Measurements from ENCODE around the gene OXER1. TPM values are rescaled to one million over a fixed set of nuclear protein-coding genes. Genes with fewer than 3 reads are reported as not detected.
"Not testable (repeated sequence)": the region's sequence is repeated elsewhere in the genome, so short reads cannot be mapped to it uniquely, and the experiment has no call there.

Gene OXER1
- total RNA-seq, 1 donor: 0.63 TPM

GRCh38 chr2:42754021-42754775, 9.7 kb downstream of the OXER1 start:
- peaks cover 62% of the 10 kb centered on the region for H3K4me1 ChIP-seq (ENCODE audit: insufficient read depth, low read length)
- H3K9me3 ChIP-seq (ENCODE audit: low read depth, low read length): no peaks in the 10 kb centered on the region
- H3K4me3 ChIP-seq (ENCODE audit: low read length): no peak overlapping the region
- no peaks in the 10 kb centered on the region for H3K27me3 ChIP-seq (ENCODE audit: insufficient read depth, low read length)

GRCh38 chr2:42752816-42753813, 10.8 kb downstream of the OXER1 start:
- H3K4me1 ChIP-seq (ENCODE audit: insufficient read depth, low read length): peaks cover 62% of the 10 kb centered on the region

GRCh38 chr2:42752314-42752713, 11.6 kb downstream of the OXER1 start:
- no peaks in the 10 kb centered on the region for H3K27me3 ChIP-seq (ENCODE audit: insufficient read depth, low read length)
- no peaks in the 10 kb centered on the region for H3K9me3 ChIP-seq (ENCODE audit: low read depth, low read length)
- H3K4me1 ChIP-seq (ENCODE audit: insufficient read depth, low read length): peaks cover 62% of the 10 kb centered on the region
- no peak overlapping the region for H3K4me3 ChIP-seq (ENCODE audit: low read length)

More at GRCh38 chr2:42752816-42753813, 10.8 kb downstream of the OXER1 start:
- Histone ChIP-seq H3K9me3 (ENCODE audit: low read depth, low read length) (no peaks in the 10 kb centered on the region), H3K27me3 (ENCODE audit: insufficient read depth, low read length) (no peaks in the 10 kb centered on the region), H3K4me3 (ENCODE audit: low read length) (no peak overlapping the region)

GRCh38 chr2:42748840-42749239, 15.1 kb downstream of the OXER1 start:
- H3K4me3 ChIP-seq (ENCODE audit: low read length): no peak overlapping the region
- H3K4me1 ChIP-seq (ENCODE audit: insufficient read depth, low read length): peaks cover 36% of the 10 kb centered on the region
- H3K9me3 ChIP-seq (ENCODE audit: low read depth, low read length): no peaks in the 10 kb centered on the region
- no peaks in the 10 kb centered on the region for H3K27me3 ChIP-seq (ENCODE audit: insufficient read depth, low read length)

- Histone ChIP-seq H3K4me1 (ENCODE audit: insufficient read depth, low read length) (peaks cover 22% of the 10 kb centered on the region), H3K9me3 (ENCODE audit: low read depth, low read length) (no peaks in the 10 kb centered on the region), H3K27me3 (ENCODE audit: insufficient read depth, low read length) (no peaks in the 10 kb centered on the region), H3K4me3 (ENCODE audit: low read length) (no peak overlapping the region)
Measured at GRCh38 chr2:42747422-42747821, 16.5 kb downstream of the OXER1 start.

GRCh38 chr2:42744545-42745082, 19.3 kb downstream of the OXER1 start:
- no peaks in the 10 kb centered on the region for H3K27me3 ChIP-seq (ENCODE audit: insufficient read depth, low read length)
- H3K4me3 ChIP-seq (ENCODE audit: low read length): no peak overlapping the region
- H3K9me3 ChIP-seq (ENCODE audit: low read depth, low read length): no peaks in the 10 kb centered on the region
- no peaks in the 10 kb centered on the region for H3K4me1 ChIP-seq (ENCODE audit: insufficient read depth, low read length)

GRCh38 chr2:42743659-42743990, 20.3 kb downstream of the OXER1 start:
- H3K4me1 ChIP-seq (ENCODE audit: insufficient read depth, low read length): no peaks in the 10 kb centered on the region
- H3K4me3 ChIP-seq (ENCODE audit: low read length): no peak overlapping the region

GRCh38 chr2:42742740-42743658, 20.9 kb downstream of the OXER1 start:
- Histone ChIP-seq H3K9me3 (ENCODE audit: low read depth, low read length) (no peaks in the 10 kb centered on the region), H3K27me3 (ENCODE audit: insufficient read depth, low read length) (no peaks in the 10 kb centered on the region), H3K4me3 (ENCODE audit: low read length) (no peak overlapping the region), H3K4me1 (ENCODE audit: insufficient read depth, low read length) (no peaks in the 10 kb centered on the region)

More at GRCh38 chr2:42743659-42743990, 20.3 kb downstream of the OXER1 start:
- no peaks in the 10 kb centered on the region for H3K27me3 ChIP-seq (ENCODE audit: insufficient read depth, low read length)
- no peaks in the 10 kb centered on the region for H3K9me3 ChIP-seq (ENCODE audit: low read depth, low read length)

- H3K27me3 ChIP-seq (ENCODE audit: insufficient read depth, low read length): no peaks in the 10 kb centered on the region
- H3K9me3 ChIP-seq (ENCODE audit: low read depth, low read length): peaks cover under 1% of the 10 kb centered on the region
- no peak overlapping the region for H3K4me3 ChIP-seq (ENCODE audit: low read length)
- H3K4me1 ChIP-seq (ENCODE audit: insufficient read depth, low read length): no peaks in the 10 kb centered on the region
Measured at GRCh38 chr2:42741140-42741539, 22.8 kb downstream of the OXER1 start.

- no peaks in the 10 kb centered on the region for H3K4me1 ChIP-seq (ENCODE audit: insufficient read depth, low read length)
- H3K27me3 ChIP-seq (ENCODE audit: insufficient read depth, low read length): no peaks in the 10 kb centered on the region
- H3K4me3 ChIP-seq (ENCODE audit: low read length): no peak overlapping the region
- peaks cover 20% of the 10 kb centered on the region for H3K9me3 ChIP-seq (ENCODE audit: low read depth, low read length)
Measured at GRCh38 chr2:42736598-42737322, 27.2 kb downstream of the OXER1 start.

GRCh38 chr2:42733852-42734251, 30.1 kb downstream of the OXER1 start:
- Histone ChIP-seq H3K4me1 (ENCODE audit: insufficient read depth, low read length) (no peaks in the 10 kb centered on the region), H3K4me3 (ENCODE audit: low read length) (no peak overlapping the region), H3K9me3 (ENCODE audit: low read depth, low read length) (peaks cover 27% of the 10 kb centered on the region), H3K27me3 (ENCODE audit: insufficient read depth, low read length) (no peaks in the 10 kb centered on the region)

GRCh38 chr2:42731316-42731715, 32.6 kb downstream of the OXER1 start:
- not testable (repeated sequence) for H3K27me3 ChIP-seq (ENCODE audit: insufficient read depth, low read length); H3K4me3 ChIP-seq (ENCODE audit: low read length); H3K4me1 ChIP-seq (ENCODE audit: insufficient read depth, low read length)
- peaks cover 27% of the 10 kb centered on the region for H3K9me3 ChIP-seq (ENCODE audit: low read depth, low read length)

GRCh38 chr2:42726680-42727079, 37.3 kb downstream of the OXER1 start:
- Histone ChIP-seq H3K9me3 (ENCODE audit: low read depth, low read length) (peaks cover 7% of the 10 kb centered on the region), H3K4me3 (ENCODE audit: low read length) (no peak overlapping the region), H3K27me3 (ENCODE audit: insufficient read depth, low read length) (no peaks in the 10 kb centered on the region), H3K4me1 (ENCODE audit: insufficient read depth, low read length) (peaks cover 22% of the 10 kb centered on the region)

GRCh38 chr2:42725657-42726056, 38.3 kb downstream of the OXER1 start:
- peaks cover 23% of the 10 kb centered on the region for H3K4me1 ChIP-seq (ENCODE audit: insufficient read depth, low read length)
- H3K9me3 ChIP-seq (ENCODE audit: low read depth, low read length): peaks cover 6% of the 10 kb centered on the region
- H3K27me3 ChIP-seq (ENCODE audit: insufficient read depth, low read length): no peaks in the 10 kb centered on the region
- H3K4me3 ChIP-seq (ENCODE audit: low read length): no peak overlapping the region

Measured in mononuclear cell (primary cell).